Caco-2 (cell line): ENCODE results near the gene CACNA1C. TPM values are rescaled to one million over a fixed set of nuclear protein-coding genes. Genes with fewer than 3 reads are reported as not detected.

ENCODE experiments used
- BruUV-seq: library from RNA; stranded (reverse); fragments of 400-500 nt; replicated peaks from 2 replicates; lab custom pipeline; 2021; lab: Mats Ljungman, UMichigan
- CTCF ChIA-PET: fragments of 300-600 bp; sonication (Branson Sonifier 250); formaldehyde crosslinking; loops from one replicate; lab custom pipeline; 2022; ENCODE audit warnings: antibody characterized with exemption; lab: Charles Lee
- POLR2A ChIA-PET: fragments of 300-600 bp; sonication (Branson Sonifier 250); formaldehyde crosslinking; loops from one replicate; lab custom pipeline; 2022; ENCODE audit warnings: antibody characterized with exemption; lab: Charles Lee
- DNase-seq, 2 experiments: peaks; one replicate each; pipeline versions ENCODE4 v3.0.0 to v3.0.0-alpha.2; 2020 to 2022
- H3K27me3 ChIP-seq: replicated peaks from 2 replicates; pipeline ENCODE4 v1.6.0; 2011; ENCODE audit warnings: low read length; ENCODE audit not compliant: control insufficient read depth, insufficient read depth
- H3K36me3 ChIP-seq: 2 replicates; pipeline ENCODE4 v1.5.1; 2011; ENCODE audit warnings: low read length; ENCODE audit not compliant: control insufficient read depth, insufficient read depth
- H3K4me1 ChIP-seq: fragments of 250-450 bp; sonication (Bioruptor Pico); 2 replicates; pipeline ENCODE4 v1.5.1; 2020; ENCODE audit warnings: mild to moderate bottlenecking
- H3K4me3 ChIP-seq: 2 replicates; pipeline ENCODE4 v1.5.1; 2011; ENCODE audit warnings: low read depth, mild to moderate bottlenecking, control low read depth, low read length
- H3K9me3 ChIP-seq: fragments of 250-450 bp; sonication (Bioruptor Pico); 2 replicates; pipeline ENCODE4 v1.5.1; 2020; ENCODE audit warnings: mild to moderate bottlenecking, moderate library complexity
- H3K27ac Mint-ChIP-seq: one replicate; pipeline ENCODE4 v1.8.0; 2022; ENCODE audit warnings: mixed read lengths; ENCODE audit not compliant: unreplicated experiment
- H3K27me3 Mint-ChIP-seq: one replicate; pipeline ENCODE4 v1.8.0; 2022; ENCODE audit warnings: mixed read lengths; ENCODE audit not compliant: insufficient read depth, unreplicated experiment
- H3K36me3 Mint-ChIP-seq: one replicate; pipeline ENCODE4 v1.8.0; 2022; ENCODE audit warnings: mild to moderate bottlenecking, mixed read lengths; ENCODE audit not compliant: insufficient read depth, unreplicated experiment
- H3K4me1 Mint-ChIP-seq: one replicate; pipeline ENCODE4 v1.8.0; 2022; ENCODE audit warnings: low read depth, mixed read lengths; ENCODE audit not compliant: unreplicated experiment
- H3K4me3 Mint-ChIP-seq: one replicate; pipeline ENCODE4 v1.8.0; 2022; ENCODE audit warnings: mild to moderate bottlenecking, moderate library complexity, mixed read lengths; ENCODE audit not compliant: unreplicated experiment
- H3K9me3 Mint-ChIP-seq: one replicate; pipeline ENCODE4 v1.8.0; 2022; ENCODE audit warnings: mixed read lengths; ENCODE audit not compliant: unreplicated experiment
- CTCF ChIP-seq, 2 experiments: fragments of 200-600 bp in 1 of 2; IDR thresholded peaks; 1 replicate in 1 of 2; 2 replicates in 1 of 2; pipeline versions ENCODE4 v1.5.1 to v1.8.0; 2011 to 2022; ENCODE audit warnings: antibody characterized with exemption in 1 of 2, control low read depth in 1 of 2, inconsistent platforms in 1 of 2, low read depth in 1 of 2, low read length in 1 of 2, mild to moderate bottlenecking in 1 of 2, moderate library complexity in 1 of 2; ENCODE audit not compliant: insufficient read depth in 1 of 2, severe bottlenecking in 1 of 2, unreplicated experiment in 1 of 2
- intact Hi-C: fragments of 100-400 bp; cut with micrococcal nuclease; formaldehyde crosslinking; loops from one replicate; pipeline ENCODE4 v1.10.0; 2022; ENCODE audit not compliant: unreplicated experiment
- total RNA-seq: library from RNA; stranded (reverse); gene quantifications from 2 replicates; pipeline ENCODE4 v1.2.3, GENCODE V29; 2022

The CACNA1C gene
- total RNA-seq, 1 experiment from 2014 or later, result not detected

GRCh38 chr12:2173971-2174370, 121.2 kb downstream of the CACNA1C start:
- ChIA-PET POLR2A (no interaction called here), CTCF (no interaction called here)
- H3K27me3 Mint-ChIP-seq, result peaks cover 29% of the 10 kb centered on the region
- H3K27ac Mint-ChIP-seq, result no peak overlapping the region
- no peak for DNase-seq
- H3K4me1 ChIP-seq, result peaks cover 8% of the 10 kb centered on the region
- no peaks in the 10 kb centered on the region for H3K4me1 Mint-ChIP-seq
- intact Hi-C loops, result no loop called here
- H3K4me3 Mint-ChIP-seq, result no peak overlapping the region
- H3K27me3 ChIP-seq, result 0 out of 2 replicates have a peak, but pooled peaks cover 2% of the 10 kb centered on the region
- no peaks in the 10 kb centered on the region for H3K36me3 Mint-ChIP-seq
- no peaks in the 10 kb centered on the region for H3K9me3 ChIP-seq
- TF ChIP-seq CTCF (IDR thresholded peaks at IDR 0.05; ENCODE audit: insufficient read depth in 1 of 2, low read depth in 1 of 2, low read length in 1 of 2, severe bottlenecking in 1 of 2, unreplicated experiment in 1 of 2), result no peak
- H3K9me3 Mint-ChIP-seq, result no peaks in the 10 kb centered on the region
- no TSS peak for BruUV-seq
- H3K4me3 ChIP-seq, result no peak overlapping the region
- H3K36me3 ChIP-seq, result no peaks in the 10 kb centered on the region

GRCh38 chr12:2177003-2177402, 124.2 kb downstream of the CACNA1C start:
- H3K4me1 ChIP-seq, result no peaks in the 10 kb centered on the region
- no peak for TF ChIP-seq CTCF (IDR thresholded peaks at IDR 0.05; ENCODE audit: insufficient read depth in 1 of 2, low read depth in 1 of 2, low read length in 1 of 2, severe bottlenecking in 1 of 2, unreplicated experiment in 1 of 2)
- no peaks in the 10 kb centered on the region for H3K4me1 Mint-ChIP-seq
- no peak overlapping the region for H3K27ac Mint-ChIP-seq
- DNase-seq, result no peak
- H3K9me3 Mint-ChIP-seq, result no peaks in the 10 kb centered on the region
- H3K4me3 ChIP-seq, result no peak overlapping the region
- no peaks in the 10 kb centered on the region for H3K36me3 Mint-ChIP-seq
- BruUV-seq, result no TSS peak
- ChIA-PET POLR2A (no interaction called here), CTCF (no interaction called here)
- peaks cover 36% of the 10 kb centered on the region for H3K27me3 Mint-ChIP-seq
- no peaks in the 10 kb centered on the region for H3K9me3 ChIP-seq
- no peak overlapping the region for H3K4me3 Mint-ChIP-seq
- peaks cover 2% of the 10 kb centered on the region; the same call in 1 of the 2 replicates for H3K27me3 ChIP-seq
- intact Hi-C loops, result no loop called here
- H3K36me3 ChIP-seq, result no peaks in the 10 kb centered on the region

GRCh38 chr12:2177751-2178150, 125.0 kb downstream of the CACNA1C start:
- Mint-ChIP-seq H3K4me3 (no peak overlapping the region), H3K27ac (no peak overlapping the region), H3K9me3 (no peaks in the 10 kb centered on the region), H3K27me3 (peaks cover 37% of the 10 kb centered on the region), H3K36me3 (no peaks in the 10 kb centered on the region), H3K4me1 (no peaks in the 10 kb centered on the region)
- intact Hi-C loops, result no loop called here
- no peak for DNase-seq
- Histone ChIP-seq H3K4me1 (no peaks in the 10 kb centered on the region), H3K9me3 (no peaks in the 10 kb centered on the region), H3K27me3 (peaks cover 2% of the 10 kb centered on the region; the same call in 1 of the 2 replicates), H3K36me3 (no peaks in the 10 kb centered on the region), H3K4me3 (no peak overlapping the region)
- no peak for TF ChIP-seq CTCF (IDR thresholded peaks at IDR 0.05; ENCODE audit: insufficient read depth in 1 of 2, low read depth in 1 of 2, low read length in 1 of 2, severe bottlenecking in 1 of 2, unreplicated experiment in 1 of 2)
- POLR2A ChIA-PET, result interaction anchor here (0.7 kb wide), 1 partner anchor 530 kb away, joined by 3 read pairs; no protein-coding TSS in a partner anchor
- CTCF ChIA-PET, result no interaction called here
- BruUV-seq, result no TSS peak
